Measurements from ENCODE around the gene SEMA5A. TPM values are rescaled to one million over a fixed set of nuclear protein-coding genes. Genes with fewer than 3 reads are reported as not detected.

Gene SEMA5A
- total RNA-seq, 1 experiment from 2014 or later: 2.7 TPM

DNA sequence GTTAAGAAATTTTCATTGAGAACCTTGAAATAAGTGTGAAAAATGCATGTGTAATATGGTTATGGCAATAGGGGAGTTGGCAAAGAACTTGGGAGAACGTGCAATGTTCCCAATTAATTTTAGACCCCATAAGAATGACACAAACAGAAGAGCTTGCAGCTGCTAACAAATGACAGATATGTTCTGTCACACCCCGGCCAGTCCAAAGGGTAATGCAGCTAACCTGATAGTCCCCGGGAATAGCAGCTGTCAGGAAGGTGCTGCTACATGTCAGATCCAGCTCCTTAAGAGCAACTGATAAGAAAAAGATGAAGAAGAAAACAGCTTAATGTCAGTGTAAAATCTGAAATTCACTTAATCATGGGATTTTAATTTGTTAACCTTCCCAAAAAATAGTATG lies 30.4 kb downstream of the SEMA5A start:
- no peak for DNase-seq (ENCODE audit: low read depth)

DNA sequence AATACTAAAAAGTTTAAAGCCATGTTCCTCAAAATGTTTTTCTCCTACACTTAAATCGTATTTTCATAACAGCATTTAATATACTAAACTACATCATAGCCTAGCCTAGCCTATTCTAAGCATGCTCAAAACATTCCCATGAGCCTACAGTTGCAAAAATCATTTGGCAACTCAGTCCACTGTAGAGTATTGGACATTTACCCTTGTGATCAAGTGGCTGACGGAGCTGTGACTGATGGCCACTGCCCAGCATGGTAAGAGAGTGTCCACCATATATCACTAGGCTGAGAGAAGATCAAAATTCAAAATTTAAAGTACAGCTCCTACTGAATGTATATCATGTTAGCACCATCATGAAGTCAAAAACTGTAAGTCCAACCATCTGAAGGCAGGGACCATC lies 30.9 kb downstream of the SEMA5A start:
- no peak for DNase-seq (ENCODE audit: low read depth)

DNA sequence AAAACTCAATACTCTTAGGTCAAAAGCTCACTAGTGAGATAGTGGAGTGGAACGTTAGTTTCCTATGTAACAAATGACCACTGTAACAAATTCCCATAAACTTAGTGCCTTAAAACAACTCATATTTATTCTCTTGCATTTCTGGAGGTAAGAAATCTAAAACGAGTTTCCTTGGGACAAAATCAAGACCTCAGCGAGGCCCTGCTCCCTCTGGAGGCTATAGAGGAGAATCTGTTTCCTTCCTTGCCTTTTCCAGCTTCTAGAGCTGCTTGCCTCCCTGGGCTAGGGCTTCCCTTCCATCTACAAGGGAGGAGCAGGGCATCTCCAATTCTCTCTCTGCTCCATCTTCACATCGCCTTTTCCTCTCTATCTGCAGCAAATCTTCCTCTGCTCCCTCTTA lies 32.0 kb downstream of the SEMA5A start:
- DNase-seq (ENCODE audit: low read depth): peak; percentile 38

DNA sequence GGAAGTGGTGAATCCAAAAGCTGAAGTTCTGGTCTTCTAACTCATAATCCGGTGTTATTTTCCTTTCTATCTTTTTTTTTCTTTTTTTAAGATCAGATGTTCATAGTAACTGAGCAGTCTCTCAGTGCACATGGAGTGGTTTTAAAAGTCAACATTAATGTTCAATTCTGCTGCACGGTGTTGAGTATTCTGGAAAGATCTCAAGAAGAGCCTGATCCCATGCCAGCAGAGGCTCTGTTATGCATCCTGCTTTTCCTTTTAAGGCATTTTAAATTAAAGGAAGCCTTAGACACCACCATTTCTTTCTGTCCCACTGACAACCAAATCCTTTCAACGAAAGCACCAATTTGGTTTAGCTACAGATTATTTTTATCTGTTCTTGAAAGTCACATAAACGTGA lies 33.4 kb downstream of the SEMA5A start:
- DNase-seq (ENCODE audit: low read depth): no peak

DNA sequence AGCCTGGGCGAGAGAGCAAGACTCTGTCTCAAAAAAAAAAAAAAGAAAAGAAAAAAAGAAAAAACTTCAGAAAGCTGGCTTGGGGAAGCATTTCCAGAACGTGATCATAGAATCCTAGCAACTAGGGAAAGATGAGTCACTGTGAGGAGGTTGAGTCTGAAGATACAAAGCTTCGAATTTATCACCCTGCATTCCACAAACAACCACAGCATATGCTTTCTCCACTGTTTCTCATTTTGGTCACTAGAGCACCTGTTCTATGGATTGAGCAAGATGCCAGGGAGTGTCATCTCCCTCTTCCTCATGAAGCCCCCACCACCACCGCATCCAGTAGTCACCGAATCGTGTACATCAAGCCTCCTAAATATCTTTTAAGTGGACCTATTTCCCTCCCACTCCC lies 37.9 kb downstream of the SEMA5A start:
- DNase-seq (ENCODE audit: low read depth): peak; percentile 62

DNA sequence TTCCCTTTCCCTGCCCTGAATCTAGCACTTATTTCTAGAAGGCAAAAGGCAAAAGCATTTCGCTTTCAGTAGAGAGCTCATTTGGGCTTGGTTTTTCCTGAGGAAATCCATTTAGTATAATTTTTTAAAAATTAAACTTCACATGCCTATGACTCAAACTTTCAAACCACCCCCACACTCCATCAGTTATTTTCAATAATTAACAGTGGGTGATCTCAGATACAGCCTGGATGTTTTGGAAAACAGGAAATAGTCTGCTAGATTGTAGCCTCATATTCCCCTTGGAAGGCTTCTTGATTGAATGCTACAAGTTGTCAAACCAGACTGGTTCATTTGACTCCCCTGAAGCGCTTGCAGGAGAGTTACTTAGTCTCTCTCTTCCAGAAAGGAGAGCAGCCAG lies 40.6 kb downstream of the SEMA5A start:
- DNase-seq (ENCODE audit: low read depth): no peak

DNA sequence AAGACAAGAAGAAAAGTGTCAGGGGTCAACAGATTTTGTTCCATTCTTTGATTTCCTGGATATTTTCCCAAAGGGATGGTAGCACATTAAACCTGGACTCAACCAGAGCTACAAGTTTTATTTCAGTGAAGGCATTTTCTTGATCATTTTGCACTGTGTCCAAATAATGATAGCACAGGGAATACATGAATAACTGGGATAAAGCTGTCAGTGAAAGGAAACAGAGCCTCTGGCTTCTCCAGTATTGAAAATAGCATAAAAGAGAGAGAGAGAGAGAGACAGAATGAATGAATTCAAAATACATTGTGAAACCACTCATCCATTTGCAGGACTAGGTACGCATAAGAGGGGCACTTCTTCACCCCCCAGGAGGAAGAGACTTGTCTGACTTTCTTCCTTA lies 43.0 kb downstream of the SEMA5A start:
- DNase-seq (ENCODE audit: low read depth): no peak

DNA sequence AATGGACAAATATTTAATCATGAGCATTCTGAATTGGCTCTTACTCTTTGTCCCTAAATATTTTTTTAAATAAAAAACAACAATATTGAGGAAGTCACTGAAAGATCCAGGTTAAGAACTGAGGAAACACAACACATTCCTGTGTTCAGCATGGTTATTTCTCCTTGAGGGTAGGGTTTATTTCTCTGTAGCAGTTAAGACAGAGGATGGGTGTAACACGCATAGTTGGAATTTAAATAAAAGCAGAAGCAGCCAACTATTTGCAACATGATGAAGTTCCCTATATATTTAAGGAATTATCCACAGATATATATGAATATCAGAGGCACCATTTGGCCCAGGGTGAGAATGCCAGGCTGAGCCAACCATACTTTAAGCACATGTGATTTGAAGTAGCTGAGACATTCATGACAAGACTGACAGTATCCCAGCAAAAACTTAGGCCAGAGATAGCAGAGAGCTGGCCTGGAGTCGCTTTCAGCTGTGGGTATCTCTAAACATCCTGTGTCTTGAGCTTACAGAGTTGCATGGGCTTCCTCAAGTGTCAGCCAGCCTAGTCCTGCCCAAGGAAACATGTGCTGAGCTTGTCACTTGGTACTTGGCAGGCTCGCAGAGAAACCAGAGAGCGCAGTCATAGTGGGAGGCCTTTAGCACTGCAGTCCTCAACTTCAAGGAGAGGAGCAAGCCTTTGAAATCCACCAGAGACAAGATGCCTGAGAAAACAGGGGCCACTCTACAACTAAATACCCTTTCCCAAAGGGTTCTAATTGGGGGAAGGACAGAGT lies 43.6 kb downstream of the SEMA5A start:
- DNase-seq (ENCODE audit: low read depth): no peak

DNA sequence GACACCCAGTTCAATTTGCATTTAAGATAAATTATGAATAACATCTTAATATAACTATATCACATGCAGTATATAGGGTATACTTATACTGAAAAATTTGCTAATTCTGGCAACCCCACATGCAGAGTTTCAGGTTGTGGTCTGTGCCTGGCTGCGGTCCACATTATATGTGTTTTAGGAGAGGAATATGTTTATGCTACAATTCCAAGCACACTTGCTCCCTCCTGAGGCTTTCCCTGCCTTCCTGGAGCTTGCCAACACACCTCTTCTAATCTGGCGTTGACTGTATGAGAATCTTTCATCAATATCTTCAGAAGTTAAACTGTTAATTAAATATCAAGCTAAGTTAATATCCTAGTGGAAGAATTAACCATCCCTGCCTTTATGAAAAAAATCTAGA lies 45.2 kb downstream of the SEMA5A start:
- DNase-seq (ENCODE audit: low read depth): no peak

DNA sequence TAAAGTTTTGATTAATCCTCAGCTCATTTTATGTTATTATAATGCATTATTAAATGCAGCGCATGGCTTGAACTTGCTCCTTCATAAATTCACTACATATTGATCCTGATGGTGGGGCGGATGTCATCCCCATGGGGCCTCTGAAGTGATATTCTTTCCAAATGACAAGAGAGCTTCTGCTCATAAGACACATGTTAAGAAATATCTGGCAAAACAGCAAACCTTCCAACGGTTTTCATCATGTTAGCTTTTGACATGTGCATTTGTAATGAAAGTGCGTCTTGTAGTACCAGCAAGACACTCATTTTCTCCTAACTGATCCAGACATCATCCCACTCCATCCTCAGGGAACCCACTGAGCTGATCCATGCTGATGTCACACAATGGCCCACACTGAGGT lies 45.7 kb downstream of the SEMA5A start:
- no peak for DNase-seq (ENCODE audit: low read depth)

DNA sequence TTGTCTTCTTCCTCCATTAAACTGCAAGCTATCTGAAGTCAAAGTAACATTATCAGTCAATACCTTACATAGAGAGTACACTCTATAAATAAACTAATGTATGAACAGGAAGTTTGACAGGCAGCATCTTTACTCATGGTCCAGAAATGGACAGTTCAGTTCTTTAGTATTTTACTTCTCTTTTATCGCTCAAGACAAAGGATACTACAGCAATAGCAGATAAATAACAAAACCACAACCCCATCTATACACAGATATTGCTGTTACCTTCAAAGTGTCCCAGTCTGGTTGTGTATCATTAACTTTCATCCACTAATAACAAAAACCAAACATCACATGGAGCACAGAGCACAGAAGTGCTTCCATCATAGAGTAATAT lies 46.4 kb downstream of the SEMA5A start:
- DNase-seq (ENCODE audit: low read depth): no peak

DNA sequence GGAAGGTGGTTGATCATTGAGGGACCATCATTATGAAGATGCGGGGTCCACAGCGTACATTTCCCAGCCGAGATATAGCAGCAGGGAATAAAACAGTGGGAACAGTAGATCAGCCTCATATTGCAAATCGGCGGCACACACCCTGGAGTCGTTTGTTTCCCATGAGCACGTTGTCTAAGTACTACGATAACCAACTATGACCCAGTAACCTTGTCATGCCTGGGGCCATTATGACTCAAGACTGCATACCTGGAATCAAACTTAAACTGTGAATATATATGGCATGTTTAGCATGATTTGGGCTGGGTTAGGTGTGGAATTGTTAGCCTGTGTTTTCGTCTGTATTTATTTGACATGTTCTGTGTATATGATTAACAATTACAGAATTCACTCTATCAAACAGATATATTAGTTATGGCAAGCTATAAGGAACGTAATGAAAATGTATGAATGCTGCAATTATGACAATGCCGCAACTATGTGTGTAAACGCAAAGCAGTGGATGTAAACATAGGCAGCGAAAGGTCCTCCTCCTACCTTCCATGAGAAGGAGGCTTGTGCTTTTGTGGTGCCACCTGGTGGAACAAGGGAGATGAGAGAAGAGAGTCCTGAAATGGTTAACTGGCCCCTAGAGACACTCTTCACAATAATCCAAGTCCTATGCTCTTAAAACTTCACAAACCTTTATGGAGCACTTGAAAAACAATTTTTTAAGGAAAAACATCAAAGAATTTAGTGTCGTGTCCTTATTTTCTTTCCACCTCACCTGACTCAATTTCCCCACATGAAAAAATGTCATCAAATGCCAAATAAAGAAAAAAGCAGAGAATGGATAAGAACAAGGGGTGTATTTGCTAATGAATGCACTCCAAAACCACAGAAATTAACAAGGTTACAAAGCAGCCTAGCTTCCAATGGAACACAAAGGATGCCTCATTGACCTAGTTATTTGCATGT lies 47.1 kb downstream of the SEMA5A start:
- peak; percentile 63 for DNase-seq (ENCODE audit: low read depth)

DNA sequence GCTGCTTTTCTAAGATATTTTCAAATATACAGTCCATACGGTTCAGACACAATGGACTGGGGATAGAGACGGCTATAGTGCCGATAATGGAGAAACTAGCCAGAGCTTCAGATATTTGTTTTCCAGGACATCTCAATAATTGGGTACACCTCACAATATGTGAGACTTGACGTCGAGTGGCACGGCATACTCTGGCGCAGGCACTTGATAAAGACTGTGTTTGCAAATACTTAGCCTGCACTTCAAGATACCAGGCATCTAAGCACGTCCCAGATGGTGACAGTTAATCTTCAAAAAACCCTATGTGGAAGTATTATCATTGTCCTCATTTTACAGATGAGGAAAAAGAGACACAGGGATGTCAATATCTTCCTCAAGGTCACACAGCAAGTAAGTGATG lies 48.5 kb downstream of the SEMA5A start:
- no peak for DNase-seq (ENCODE audit: low read depth)

DNA sequence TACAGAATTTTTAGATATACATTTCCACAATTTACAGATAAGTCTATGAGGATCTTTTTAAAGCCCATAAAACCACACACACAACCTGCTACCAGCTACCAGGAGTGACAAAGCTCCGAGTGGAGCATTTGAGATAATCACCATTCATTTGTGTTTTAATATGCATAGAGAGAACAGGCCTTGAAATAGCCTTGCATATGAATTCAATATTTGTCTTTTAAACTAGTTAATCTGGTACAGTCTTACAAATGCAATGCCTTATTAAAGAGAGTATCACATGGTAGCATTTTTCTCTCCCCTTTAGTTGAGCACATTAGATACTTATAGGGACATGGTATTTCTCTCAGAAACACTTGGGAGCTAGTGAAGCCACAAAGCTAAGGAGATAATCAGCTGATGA lies 49.1 kb downstream of the SEMA5A start:
- DNase-seq (ENCODE audit: low read depth): no peak

DNA sequence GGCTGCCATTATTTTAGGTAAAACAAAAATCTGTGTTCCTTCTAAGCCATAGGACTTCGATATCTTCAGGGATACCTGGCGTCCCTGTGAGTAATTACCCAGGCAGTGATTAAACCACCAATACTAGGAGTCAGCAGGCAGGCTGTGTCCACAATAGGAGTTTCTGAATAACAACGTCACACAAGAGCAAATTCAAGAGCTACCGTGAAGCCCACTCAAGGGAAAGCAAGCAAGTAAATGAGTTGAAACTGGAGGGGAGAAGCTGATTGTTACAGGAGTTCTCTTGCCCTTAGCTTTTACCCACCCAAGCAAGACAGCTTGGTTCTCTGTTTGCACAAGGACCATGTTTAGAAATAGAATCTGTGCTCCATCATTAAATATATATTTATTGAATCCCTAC lies 50.8 kb downstream of the SEMA5A start:
- DNase-seq (ENCODE audit: low read depth): no peak

DNA sequence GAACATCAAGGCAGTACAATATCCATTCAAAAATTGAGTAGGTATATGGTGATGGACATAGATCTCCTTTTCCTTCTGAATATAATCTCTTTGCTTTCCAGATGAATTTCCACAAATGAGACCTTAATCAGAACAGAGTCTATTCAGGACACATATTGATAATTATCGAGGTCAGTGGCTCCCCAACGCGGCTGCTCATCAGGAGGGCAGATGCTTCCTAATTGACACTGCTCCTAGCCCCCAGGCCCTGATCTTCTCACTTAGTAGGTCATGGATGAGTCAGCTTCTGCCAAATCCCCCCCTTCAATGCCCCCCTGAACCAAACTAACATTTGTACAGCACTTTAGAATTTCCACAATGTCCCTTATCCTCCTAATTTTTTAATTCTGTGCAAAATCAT lies 51.6 kb downstream of the SEMA5A start:
- DNase-seq (ENCODE audit: low read depth): no peak

DNA sequence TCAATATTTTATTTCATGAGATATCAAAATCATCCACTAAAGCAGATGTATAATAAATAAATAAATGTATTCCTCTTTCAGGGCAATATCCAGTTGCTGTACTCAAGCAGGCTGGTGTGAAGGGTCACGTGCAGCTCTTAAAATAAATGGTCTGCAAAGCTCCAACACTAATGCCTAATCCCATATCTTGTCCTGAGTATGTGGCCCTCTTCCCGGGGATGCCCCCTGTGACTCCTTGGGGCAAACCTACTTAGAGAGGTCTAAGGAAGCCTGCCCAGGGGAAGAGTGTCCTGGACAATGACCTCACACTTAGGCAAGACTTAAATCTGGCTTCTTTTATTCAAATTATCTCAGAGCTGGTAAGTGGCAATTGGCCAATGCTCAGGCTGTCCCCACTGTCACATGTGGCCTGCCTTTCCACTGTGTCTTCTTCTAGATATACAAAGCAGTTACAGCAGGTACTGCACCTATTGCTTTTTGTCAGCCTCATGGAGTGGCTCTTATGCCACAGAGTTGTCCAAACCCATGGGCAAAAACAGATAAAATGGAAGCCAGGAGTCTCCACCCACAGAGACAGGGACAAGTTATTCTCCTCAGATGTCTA lies 55.3 kb downstream of the SEMA5A start:
- no peak for DNase-seq (ENCODE audit: low read depth)

DNA sequence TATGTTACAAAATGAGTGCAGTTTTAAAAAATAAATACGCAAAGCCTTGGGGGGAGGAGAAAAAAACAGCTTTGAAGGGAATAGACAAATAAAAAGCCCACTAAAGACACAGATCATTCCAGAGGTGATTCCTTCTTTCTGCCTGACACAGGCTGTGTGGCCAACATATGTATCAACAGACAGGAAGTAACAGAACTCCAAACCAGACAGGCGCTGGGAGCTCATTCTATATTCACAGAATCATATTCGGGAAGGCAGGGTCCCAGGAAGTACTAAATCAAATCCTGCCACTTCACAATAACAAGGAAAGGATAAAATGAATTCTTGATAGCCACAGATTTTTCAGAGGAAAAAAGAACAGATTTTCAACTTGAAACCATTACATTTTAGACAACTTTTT lies 62.1 kb downstream of the SEMA5A start:
- DNase-seq (ENCODE audit: low read depth): no peak

DNA sequence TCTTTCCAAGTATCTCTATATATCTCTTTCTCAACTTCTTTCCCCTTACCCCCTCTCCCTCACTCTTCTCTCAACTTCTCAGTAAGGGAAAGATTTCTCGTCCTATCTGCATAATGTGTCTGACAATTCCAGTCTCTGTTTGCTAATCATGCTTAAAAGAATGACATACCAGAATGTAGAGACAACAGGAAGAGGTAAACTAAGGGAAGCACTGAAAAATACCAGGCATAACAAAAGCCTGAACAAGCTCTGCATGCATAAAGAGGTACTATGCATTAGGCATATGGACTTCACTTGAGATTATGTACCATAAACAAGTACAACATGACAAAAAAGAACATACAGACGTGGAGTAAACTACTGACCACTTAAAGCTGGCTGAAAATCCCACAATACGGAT lies 62.6 kb downstream of the SEMA5A start:
- DNase-seq (ENCODE audit: low read depth): peak; percentile 19

DNA sequence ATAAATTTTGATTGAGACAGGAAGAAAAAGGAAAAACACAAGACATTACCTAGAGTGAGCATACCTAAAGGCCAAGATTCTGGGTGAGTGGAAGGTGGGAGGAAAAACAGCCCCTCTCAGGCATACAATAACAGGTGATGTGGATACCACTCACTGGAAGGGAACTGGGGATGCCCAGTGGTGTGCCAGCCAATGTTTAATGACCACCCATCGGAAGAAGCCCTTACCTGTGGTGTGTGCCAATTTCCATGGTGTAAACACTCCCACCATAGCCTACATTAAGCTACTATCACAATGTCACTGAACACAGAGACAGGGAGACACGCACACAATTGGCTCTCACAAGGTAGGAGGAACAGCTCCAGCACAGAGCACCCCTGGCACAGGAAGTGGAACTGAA lies 63.5 kb downstream of the SEMA5A start:
- no peak for DNase-seq (ENCODE audit: low read depth)

DNA sequence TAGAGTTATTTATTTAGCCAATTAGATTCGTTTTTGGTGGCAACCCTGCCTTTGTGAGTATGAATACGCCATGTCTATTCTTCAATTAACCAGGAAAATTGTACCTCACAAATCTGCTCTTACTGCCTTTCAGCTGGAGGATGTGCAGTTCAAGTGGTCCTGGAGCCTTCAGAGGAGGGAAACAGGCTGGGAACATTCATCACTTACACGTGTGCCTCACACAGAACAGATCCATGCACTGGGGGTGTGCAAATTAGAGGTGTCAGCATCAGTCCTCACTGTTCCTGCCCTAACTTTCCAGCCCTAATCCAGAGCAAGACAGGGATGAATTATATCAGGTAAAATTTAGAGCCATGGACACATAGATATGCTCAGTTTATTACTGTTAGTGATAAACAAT lies 65.4 kb downstream of the SEMA5A start:
- no peak for DNase-seq (ENCODE audit: low read depth)

DNA sequence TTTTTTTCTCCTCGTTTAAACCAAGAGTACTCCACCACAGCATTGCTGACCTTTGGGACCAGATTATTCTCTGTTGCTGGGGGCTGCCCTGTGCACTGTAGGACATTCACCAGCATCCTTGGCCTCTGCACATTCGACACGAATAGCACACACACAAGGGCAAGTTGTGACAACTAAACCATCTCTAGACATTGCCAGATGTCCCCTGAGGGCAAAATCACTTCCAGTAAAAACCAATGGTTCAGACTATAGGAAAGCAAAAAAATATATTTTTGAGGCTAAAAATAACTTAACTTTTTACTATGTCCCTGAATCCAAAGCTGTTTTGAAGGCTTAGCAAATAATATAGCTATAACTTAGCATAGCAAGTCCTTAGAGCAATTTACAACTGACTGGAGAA lies 65.9 kb downstream of the SEMA5A start:
- no peak for DNase-seq (ENCODE audit: low read depth)

Data from HT1080 (cell line).